ENCODE results near the gene DZIP1L.
A peak's percentile ranks its signal among the peaks of the same experiment; 100 is the strongest.
"Not testable (repeated sequence)": the region's sequence is repeated elsewhere in the genome, so short reads cannot be mapped to it uniquely, and the experiment has no call there.

The DZIP1L gene

GRCh38 chr3:138112362-138112761 is 3.0 kb downstream of the DZIP1L start:
- no peak for DNase-seq

- DNase-seq: no peak
Measured at GRCh38 chr3:138105598-138105997, 9.8 kb downstream of the DZIP1L start.

GRCh38 chr3:138103466-138103865 is 11.9 kb downstream of the DZIP1L start:
- no peak for DNase-seq

GRCh38 chr3:138101351-138101940 is 14.0 kb downstream of the DZIP1L start:
- not testable (repeated sequence) for DNase-seq

- DNase-seq: no peak
Measured at GRCh38 chr3:138099417-138099816, 16.0 kb downstream of the DZIP1L start.

- no peak for DNase-seq
Measured at GRCh38 chr3:138097192-138098172, 17.9 kb downstream of the DZIP1L start.

GRCh38 chr3:138093721-138094120 is 21.7 kb downstream of the DZIP1L start:
- no peak for DNase-seq

- no peak for DNase-seq
Measured at GRCh38 chr3:138092023-138092422, 23.4 kb downstream of the DZIP1L start.

- DNase-seq: no peak
Measured at GRCh38 chr3:138089091-138089490, 26.3 kb downstream of the DZIP1L start.

GRCh38 chr3:138085745-138086144 is 29.7 kb downstream of the DZIP1L start:
- DNase-seq: not testable (repeated sequence)

- no peak for DNase-seq
Measured at GRCh38 chr3:138084196-138084595, 31.2 kb downstream of the DZIP1L start.

GRCh38 chr3:138082992-138083386 is 32.4 kb downstream of the DZIP1L start:
- no peak for DNase-seq

GRCh38 chr3:138082085-138082991 is 33.1 kb downstream of the DZIP1L start:
- DNase-seq: no peak

GRCh38 chr3:138081371-138082084 is 33.9 kb downstream of the DZIP1L start:
- DNase-seq: no peak

GRCh38 chr3:138079901-138080300 is 35.5 kb downstream of the DZIP1L start:
- no peak for DNase-seq

GRCh38 chr3:138078901-138079344 is 36.5 kb downstream of the DZIP1L start:
- DNase-seq: peak; percentile 18

GRCh38 chr3:138078096-138078495 is 37.3 kb downstream of the DZIP1L start:
- no peak for DNase-seq

GRCh38 chr3:138072796-138073195 is 42.6 kb downstream of the DZIP1L start:
- no peak for DNase-seq

- no peak for DNase-seq
Measured at GRCh38 chr3:138070006-138070405, 45.4 kb downstream of the DZIP1L start.

- peak; percentile 31 for DNase-seq
Measured at GRCh38 chr3:138068579-138069174, 46.7 kb downstream of the DZIP1L start.

GRCh38 chr3:138068046-138068445 is 47.4 kb downstream of the DZIP1L start:
- DNase-seq: no peak

GRCh38 chr3:138066972-138067371 is 48.4 kb downstream of the DZIP1L start:
- no peak for DNase-seq
